Ramos (cell line): ENCODE data around the gene CPSF7.
"Not testable (repeated sequence)": the region's sequence is repeated elsewhere in the genome, so short reads cannot be mapped to it uniquely, and the experiment has no call there.

Experiments
- in situ Hi-C: fragments of 300-500 bp; cut with MboI; formaldehyde crosslinking; loops from one replicate; pipeline ENCODE4 v1.14.3; 2022; ENCODE audit warnings: low sequenced_read_pairs; ENCODE audit not compliant: unreplicated experiment

CPSF7 gene

GRCh38 chr11:61442616-61443015 is 12.8 kb upstream of the CPSF7 start:
- in situ Hi-C loops: no loop called here

GRCh38 chr11:61439615-61440014 is 9.8 kb upstream of the CPSF7 start:
- in situ Hi-C loops: no loop called here

GRCh38 chr11:61437496-61437895 is 7.7 kb upstream of the CPSF7 start:
- in situ Hi-C loops: no loop called here

- in situ Hi-C loops: not testable (repeated sequence)
Measured at GRCh38 chr11:61430839-61431238, 1.1 kb upstream of the CPSF7 start.

DNA sequence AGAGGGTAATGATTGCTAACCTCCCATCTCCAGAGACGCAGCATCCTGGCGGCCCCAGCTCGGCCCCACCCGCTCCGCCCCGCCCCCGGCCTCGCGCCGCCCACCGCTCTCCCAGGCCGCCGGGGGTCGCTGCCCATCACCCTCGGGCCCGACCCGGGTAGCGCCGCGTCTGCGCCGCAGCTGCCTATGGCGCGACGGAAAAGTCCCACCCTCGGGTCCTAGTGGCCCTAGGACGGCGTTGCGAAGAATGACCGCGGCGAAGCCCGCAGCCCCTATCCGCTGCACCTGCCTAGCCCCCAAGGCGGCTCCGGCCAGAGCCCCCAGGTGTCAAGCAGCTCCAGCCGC is 457 bp downstream of the CPSF7 start:
- in situ Hi-C loops: no loop called here

- in situ Hi-C loops: no loop called here
Measured at GRCh38 chr11:61425367-61426131, 4.2 kb downstream of the CPSF7 start.

- in situ Hi-C loops: no loop called here
Measured at GRCh38 chr11:61422226-61422625, 7.5 kb downstream of the CPSF7 start.

- in situ Hi-C loops: no loop called here
Measured at GRCh38 chr11:61418136-61418535, 11.6 kb downstream of the CPSF7 start.

- in situ Hi-C loops: no loop called here
Measured at GRCh38 chr11:61417670-61418069, 12.1 kb downstream of the CPSF7 start.

- in situ Hi-C loops: no loop called here
Measured at GRCh38 chr11:61416941-61417340, 12.8 kb downstream of the CPSF7 start.

DNA sequence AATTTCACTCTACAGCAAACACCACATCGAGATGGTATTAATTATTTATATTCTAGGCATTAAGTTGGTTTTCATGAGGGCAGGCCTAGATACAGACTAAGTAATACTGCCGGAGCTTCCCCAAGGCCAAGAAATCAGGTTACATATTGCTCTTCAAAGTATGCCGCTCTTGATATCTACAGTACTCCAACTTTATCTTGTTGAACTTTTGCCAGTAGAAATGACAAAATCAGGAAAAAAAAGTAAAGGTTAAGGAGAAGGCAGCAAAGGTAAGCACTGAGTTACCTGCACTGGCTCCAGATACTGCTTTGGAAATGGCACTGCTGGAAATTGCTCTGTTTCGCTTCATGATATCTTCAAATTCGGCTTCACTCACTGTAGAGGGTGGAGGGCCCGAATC is 14.4 kb downstream of the CPSF7 start:
- in situ Hi-C loops: no loop called here

DNA sequence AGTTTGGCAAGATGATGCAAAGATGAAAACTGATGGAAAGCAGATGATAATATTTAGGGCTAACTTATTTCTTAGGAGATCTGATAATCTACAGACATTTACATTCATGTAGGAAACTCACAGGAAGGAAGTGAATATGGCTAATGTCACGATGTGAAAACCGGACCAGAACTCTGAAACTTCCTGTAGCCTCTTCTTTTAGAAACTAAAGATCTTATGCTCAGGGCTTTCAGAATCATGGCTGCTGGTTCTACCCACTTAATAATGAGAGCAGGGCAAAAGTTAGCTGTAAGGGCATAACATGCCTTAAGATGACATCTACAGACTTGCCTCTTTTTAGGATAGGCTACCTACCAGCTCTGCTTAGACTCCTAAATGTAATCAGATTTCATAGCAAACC is 15.2 kb downstream of the CPSF7 start:
- in situ Hi-C loops: no loop called here

DNA sequence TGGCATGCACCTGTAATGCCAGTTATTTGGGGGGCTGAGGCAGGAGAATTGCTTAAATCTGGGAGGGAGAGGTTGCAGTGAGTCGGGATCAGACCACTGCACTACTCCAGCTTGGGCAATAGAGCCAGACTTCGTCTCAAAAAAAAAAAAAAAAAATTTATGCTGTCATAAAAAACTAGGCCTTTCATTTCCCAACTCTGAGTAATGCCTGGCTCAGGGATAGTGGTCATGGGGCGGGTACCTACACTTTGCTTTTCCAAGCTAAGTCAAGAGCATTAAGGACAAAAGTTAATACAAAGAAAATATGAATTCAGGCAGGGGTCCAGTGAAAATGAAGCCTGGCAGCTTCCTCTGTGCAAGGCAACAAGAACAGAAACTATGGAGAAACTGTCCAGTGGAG is 16.3 kb downstream of the CPSF7 start:
- in situ Hi-C loops: no loop called here

- in situ Hi-C loops: no loop called here
Measured at GRCh38 chr11:61411589-61411988, 18.2 kb downstream of the CPSF7 start.

- in situ Hi-C loops: no loop called here
Measured at GRCh38 chr11:61406991-61407728, 22.6 kb downstream of the CPSF7 start.

DNA sequence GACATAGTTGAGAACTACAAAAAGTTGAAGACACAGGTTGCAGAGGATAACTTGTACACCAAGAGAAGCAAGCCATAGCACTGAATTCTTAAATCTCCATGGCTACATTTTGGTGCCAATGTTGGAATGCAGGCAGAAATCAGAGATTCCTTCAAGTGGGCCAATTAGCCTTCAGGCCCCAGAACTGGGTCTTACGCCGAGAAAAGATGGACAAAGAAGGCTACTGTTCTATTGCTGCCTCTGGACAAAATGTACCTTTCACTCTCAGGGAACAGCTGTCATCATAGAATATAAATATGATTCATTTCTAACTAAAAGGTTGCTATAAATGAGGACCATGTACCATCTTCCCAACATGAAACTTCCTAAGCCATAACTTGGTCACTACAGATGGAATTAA is 23.7 kb downstream of the CPSF7 start:
- in situ Hi-C loops: no loop called here

DNA sequence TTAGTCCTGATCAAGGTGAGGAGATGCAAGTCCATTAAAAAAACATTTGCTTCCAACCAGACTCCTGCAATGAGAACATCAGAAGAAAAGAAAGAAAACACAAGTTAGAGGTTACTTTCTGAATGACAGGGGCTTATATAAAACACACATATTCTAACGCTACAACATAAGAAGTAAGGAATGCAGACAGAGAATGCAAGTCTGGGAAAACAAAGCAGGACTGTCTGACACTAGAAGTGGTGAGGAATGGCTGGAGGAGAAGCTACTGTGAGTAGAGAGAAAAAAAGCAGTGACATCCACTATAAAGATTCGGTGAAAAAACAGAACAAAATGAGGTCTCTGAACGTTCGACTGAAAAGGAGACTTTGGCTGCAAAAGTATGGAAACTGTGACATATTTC is 25.1 kb downstream of the CPSF7 start:
- in situ Hi-C loops: no loop called here

- in situ Hi-C loops: no loop called here
Measured at GRCh38 chr11:61404103-61404502, 25.7 kb downstream of the CPSF7 start.

DNA sequence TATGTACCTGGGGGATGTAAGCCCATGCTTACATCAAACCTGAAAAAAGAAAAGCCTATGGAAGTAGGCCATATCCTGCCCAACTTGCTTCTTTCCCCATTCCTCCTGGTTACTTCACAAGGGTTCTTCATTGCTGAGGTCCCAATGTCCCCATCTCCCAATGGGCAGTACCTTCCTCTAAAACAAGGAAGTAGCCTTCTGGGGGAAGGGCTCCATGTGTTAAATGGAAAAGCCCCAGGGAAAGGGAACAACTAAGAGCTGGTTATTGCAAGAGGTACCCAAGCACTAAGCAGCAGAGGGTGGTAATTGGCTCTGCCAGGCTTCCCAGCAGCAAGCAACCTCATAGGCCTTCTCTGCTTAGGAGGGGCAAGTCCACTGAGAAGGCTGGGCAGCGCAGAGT is 26.1 kb downstream of the CPSF7 start:
- in situ Hi-C loops: no loop called here

DNA sequence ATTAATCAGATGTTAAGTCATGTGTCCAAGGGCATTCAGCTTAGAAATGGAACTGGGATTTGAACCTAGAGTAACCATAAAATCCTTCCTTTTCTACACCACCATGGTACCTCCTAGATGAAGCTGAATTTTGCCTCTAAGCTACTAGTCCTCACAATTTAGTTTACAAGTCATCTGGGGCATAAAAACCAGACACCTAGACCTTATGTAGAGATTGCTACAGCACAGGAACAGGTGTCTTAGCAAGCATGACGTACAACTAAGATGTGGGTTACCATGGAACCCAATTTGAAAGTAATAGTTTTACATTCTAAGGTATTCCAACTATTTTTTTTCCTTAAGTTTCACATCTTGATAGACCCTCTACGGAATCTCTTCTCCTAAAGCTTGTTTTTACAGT is 28.2 kb downstream of the CPSF7 start:
- in situ Hi-C loops: no loop called here

- in situ Hi-C loops: no loop called here
Measured at GRCh38 chr11:61401173-61401572, 28.6 kb downstream of the CPSF7 start.
